SIG-M5 treated with dmso at 0.1 percent for 504 hours (cell line): ENCODE results near the gene NUP58.

Experiments used
- DNase-seq: peaks from one replicate; lab custom pipeline; 2025; ENCODE audit not compliant: unreplicated experiment; lab: John Stamatoyannopoulos, UW

Gene NUP58

DNA sequence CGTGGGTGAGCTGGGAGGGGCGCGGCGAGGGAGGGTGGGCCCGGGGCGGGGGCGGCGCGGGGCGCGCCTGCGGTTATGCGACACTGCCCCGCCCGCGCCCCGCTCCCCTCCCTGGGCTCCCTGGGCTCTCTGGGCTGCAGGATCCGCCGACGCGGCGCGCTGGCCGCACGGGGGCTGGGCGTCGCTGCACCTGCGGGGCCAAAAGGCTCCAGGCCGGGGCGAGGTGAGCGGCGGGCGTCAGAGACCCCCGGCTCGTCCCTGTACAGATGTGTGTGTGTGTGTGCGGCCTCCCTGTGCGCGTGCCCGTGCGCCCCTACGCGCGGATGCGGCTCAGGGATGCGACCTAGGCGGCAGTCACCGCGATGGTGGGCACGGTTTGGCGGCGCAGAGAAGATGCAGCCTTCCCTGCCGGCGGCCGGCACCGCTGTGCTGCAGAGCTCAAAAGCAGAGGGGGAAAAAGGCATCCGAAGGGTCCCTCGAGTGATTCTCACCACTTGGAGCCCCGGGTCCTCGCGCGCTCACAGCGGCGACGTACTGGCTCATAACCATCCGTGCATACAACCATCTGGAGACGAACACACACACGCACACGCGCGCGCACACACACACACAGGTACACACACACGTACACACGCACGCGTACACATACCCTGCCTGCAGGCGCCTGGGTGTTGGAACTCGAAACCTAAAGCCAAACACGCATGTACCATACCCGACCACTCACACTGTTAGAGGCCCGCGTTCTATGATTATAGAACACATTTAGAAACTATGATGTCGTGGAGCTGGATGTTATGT is 71.1 kb downstream of the NUP58 start:
- DNase-seq: no peak

DNA sequence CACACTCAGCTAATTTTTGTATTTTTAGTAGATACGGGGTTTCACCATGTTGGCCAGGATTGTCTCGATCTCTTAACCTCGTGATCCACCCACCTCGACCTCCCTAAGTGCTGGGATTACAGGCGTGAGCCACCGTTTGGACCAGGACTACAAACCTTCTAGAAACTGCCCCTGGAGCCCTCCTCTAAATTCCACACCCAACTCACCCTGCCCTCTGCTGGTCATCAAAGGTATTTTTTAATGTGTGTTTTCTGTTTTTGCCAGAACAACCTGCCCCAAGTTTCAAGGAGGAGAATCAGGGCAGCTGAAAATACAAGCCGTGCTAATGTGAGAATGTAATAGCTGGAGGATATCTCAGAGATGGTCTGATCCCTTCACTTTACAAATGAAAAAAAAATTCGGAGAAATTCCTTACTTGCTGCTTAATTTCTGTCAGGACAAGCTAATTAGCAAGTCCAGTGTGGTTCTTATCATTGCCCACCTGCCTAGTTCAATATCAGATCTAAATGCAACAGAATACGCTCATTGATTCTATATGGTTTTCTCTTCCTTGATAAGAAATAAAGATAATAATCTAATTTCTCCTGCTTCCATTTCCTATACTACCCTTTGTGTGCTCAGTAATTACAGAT is 74.4 kb downstream of the NUP58 start:
- peak; percentile 53 for DNase-seq

GRCh38 chr13:25377244-25377962 is 76.0 kb downstream of the NUP58 start:
- no peak for DNase-seq

- no peak for DNase-seq
These were observed 77.1 kb downstream of the NUP58 start for GRCh38 chr13:25378528-25378927.

- no peak for DNase-seq
These were observed 77.6 kb downstream of the NUP58 start for GRCh38 chr13:25379011-25379410.

DNA sequence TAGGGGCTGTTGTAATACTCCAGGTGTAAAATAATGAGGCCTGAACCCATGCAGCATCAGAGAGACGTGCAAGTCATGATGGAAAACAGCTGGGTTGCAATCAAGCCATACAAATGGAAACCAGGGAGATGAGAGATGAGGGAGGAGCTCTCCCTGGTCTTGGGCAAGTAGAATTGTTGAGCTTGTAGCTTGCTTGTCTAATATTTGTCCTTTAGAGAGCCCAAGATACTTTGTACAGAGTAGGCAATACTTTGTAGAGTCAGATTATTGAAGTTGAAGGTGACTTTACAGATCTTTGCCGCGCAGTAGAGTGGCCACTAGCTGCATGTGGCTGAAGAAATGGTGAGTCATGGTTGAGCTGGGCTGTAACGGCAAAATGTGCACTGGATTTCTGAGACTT is 78.7 kb downstream of the NUP58 start:
- DNase-seq: no peak

DNA sequence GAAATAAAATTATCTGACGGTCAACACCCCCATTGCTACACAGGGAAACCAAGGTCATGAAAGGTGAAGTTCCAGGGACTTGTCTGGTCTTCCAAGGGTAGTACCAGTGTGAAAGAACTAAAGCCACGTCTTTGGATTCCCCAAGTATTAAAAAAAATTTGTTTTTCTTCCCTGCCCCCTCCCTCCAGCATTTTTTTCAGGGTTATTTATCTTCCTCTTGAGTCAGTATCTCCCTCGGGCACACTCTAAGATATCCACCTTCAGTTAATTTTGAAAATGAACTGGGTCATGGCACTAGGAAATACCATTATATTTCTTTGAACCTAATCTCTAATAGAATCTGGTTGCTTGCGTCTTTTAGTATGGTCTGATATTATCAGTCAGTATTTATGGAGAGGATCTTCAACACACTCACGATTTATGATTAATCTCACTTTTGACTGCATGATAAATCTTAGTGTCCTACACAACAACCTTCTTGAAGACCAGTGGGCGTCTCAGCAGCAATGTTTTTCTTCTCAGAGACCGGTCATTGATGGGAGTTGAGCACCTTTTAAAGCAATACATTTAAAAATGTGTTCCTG is 79.4 kb downstream of the NUP58 start:
- no peak for DNase-seq

- no peak for DNase-seq
These were observed 83.5 kb downstream of the NUP58 start for GRCh38 chr13:25384758-25385410.

- no peak for DNase-seq
These were observed 90.5 kb downstream of the NUP58 start for GRCh38 chr13:25391932-25392331.
